Activated gamma-delta T cell treated with Interleukin-2 at 50 U/mL for 16 hours (primary cell): ENCODE results near the gene PDZD4.

Experiments
- DNase-seq: peaks from one replicate; pipeline ENCODE4 v3.0.0-alpha.2; 2020

PDZD4 gene

GRCh38 chrX:153866302-153867019, 36.1 kb upstream of the PDZD4 start:
- no peak for DNase-seq

- DNase-seq, result no peak
These were observed 35.3 kb upstream of the PDZD4 start for GRCh38 chrX:153865685-153866084.

GRCh38 chrX:153865321-153865580, 34.9 kb upstream of the PDZD4 start:
- DNase-seq, result no peak

- no peak for DNase-seq
These were observed 34.4 kb upstream of the PDZD4 start for GRCh38 chrX:153864561-153865320.

GRCh38 chrX:153864101-153864500, 33.8 kb upstream of the PDZD4 start:
- DNase-seq, result no peak

GRCh38 chrX:153863251-153863991, 33.1 kb upstream of the PDZD4 start:
- DNase-seq, result no peak

GRCh38 chrX:153862369-153863250, 32.3 kb upstream of the PDZD4 start:
- no peak for DNase-seq

GRCh38 chrX:153861733-153862310, 31.5 kb upstream of the PDZD4 start:
- no peak for DNase-seq

GRCh38 chrX:153861151-153861550, 30.8 kb upstream of the PDZD4 start:
- no peak for DNase-seq

GRCh38 chrX:153857348-153857903, 27.1 kb upstream of the PDZD4 start:
- no peak for DNase-seq

GRCh38 chrX:153854702-153855101, 24.4 kb upstream of the PDZD4 start:
- no peak for DNase-seq

- DNase-seq, result no peak
These were observed 23.5 kb upstream of the PDZD4 start for GRCh38 chrX:153853902-153854267.

- DNase-seq, result no peak
These were observed 23.0 kb upstream of the PDZD4 start for GRCh38 chrX:153853180-153853901.

- no peak for DNase-seq
These were observed 21.6 kb upstream of the PDZD4 start for GRCh38 chrX:153851981-153852380.

- DNase-seq, result no peak
These were observed 18.0 kb upstream of the PDZD4 start for GRCh38 chrX:153848325-153848724.

- no peak for DNase-seq
These were observed 15.5 kb upstream of the PDZD4 start for GRCh38 chrX:153845842-153846241.

- DNase-seq, result no peak
These were observed 14.9 kb upstream of the PDZD4 start for GRCh38 chrX:153845195-153845594.

GRCh38 chrX:153844509-153845082, 14.3 kb upstream of the PDZD4 start:
- no peak for DNase-seq

GRCh38 chrX:153836921-153837320, 6.6 kb upstream of the PDZD4 start:
- no peak for DNase-seq

- DNase-seq, result no peak
These were observed 2.4 kb upstream of the PDZD4 start for GRCh38 chrX:153832728-153833127.

GRCh38 chrX:153831429-153832150, 1.2 kb upstream of the PDZD4 start:
- no peak for DNase-seq
